MM.1S (cell line): ENCODE results near the gene PLIN1.

Experiments used
- DNase-seq: peaks from one replicate; pipeline ENCODE4 v3.0.0-alpha.2; 2015
- H2AFZ ChIP-seq: fragments of 300-600 bp; sonication (generic); 2 replicates; pipeline ENCODE4 v1.6.0; 2016; ENCODE audit warnings: antibody characterized with exemption, low read length
- H3F3A ChIP-seq: fragments of 300-600 bp; sonication (generic); 2 replicates; pipeline ENCODE4 v1.6.1; 2016; ENCODE audit warnings: mild to moderate bottlenecking, antibody characterized with exemption, low read length, moderate library complexity, mixed read lengths; ENCODE audit not compliant: insufficient read depth
- H3K27ac ChIP-seq: fragments of 300-600 bp; sonication (generic); 2 replicates; pipeline ENCODE4 v1.5.1; 2016; ENCODE audit warnings: mild to moderate bottlenecking, low read length
- H3K27me3 ChIP-seq: fragments of 300-600 bp; sonication (generic); replicated peaks from 2 replicates; pipeline ENCODE4 v1.6.0; 2016; ENCODE audit warnings: low read length; ENCODE audit not compliant: insufficient read depth
- H3K36me3 ChIP-seq: fragments of 300-600 bp; sonication (generic); replicated peaks from 2 replicates; pipeline ENCODE4 v1.6.1; 2016; ENCODE audit warnings: mild to moderate bottlenecking, low read length, mixed read lengths; ENCODE audit not compliant: insufficient read depth
- H3K4me1 ChIP-seq: fragments of 300-600 bp; sonication (generic); 2 replicates; pipeline ENCODE4 v1.6.1; 2016; ENCODE audit warnings: low read length, mixed read lengths
- H3K4me2 ChIP-seq: fragments of 300-600 bp; sonication (generic); 2 replicates; pipeline ENCODE4 v1.6.0; 2016; ENCODE audit warnings: low read depth, low read length
- H3K4me3 ChIP-seq: fragments of 300-600 bp; sonication (generic); 2 replicates; pipeline ENCODE4 v1.5.1; 2016; ENCODE audit warnings: low read length, mixed read lengths
- H3K79me2 ChIP-seq: fragments of 300-600 bp; sonication (generic); 2 replicates; pipeline ENCODE4 v1.6.1; 2016; ENCODE audit warnings: mixed run types, low read length, mixed read lengths
- H3K9ac ChIP-seq: fragments of 300-600 bp; sonication (generic); 2 replicates; pipeline ENCODE4 v1.6.1; 2016; ENCODE audit warnings: low read length, mixed read lengths
- H3K9me2 ChIP-seq: fragments of 300-600 bp; sonication (generic); replicated peaks from 2 replicates; pipeline ENCODE4 v1.6.1; 2016; ENCODE audit warnings: mild to moderate bottlenecking, low read length, mixed read lengths; ENCODE audit not compliant: insufficient read depth
- H3K9me3 ChIP-seq: fragments of 300-600 bp; sonication (generic); replicated peaks from 2 replicates; pipeline ENCODE4 v1.6.1; 2016; ENCODE audit warnings: mild to moderate bottlenecking, low read length, mixed read lengths; ENCODE audit not compliant: insufficient read depth
- H4K20me1 ChIP-seq: fragments of 300-600 bp; sonication (generic); 2 replicates; pipeline ENCODE4 v1.6.1; 2016; ENCODE audit warnings: mild to moderate bottlenecking, low read length, moderate library complexity, mixed read lengths; ENCODE audit not compliant: insufficient read depth
- EZH2 ChIP-seq: fragments of 300-600 bp; sonication (generic); optimal IDR thresholded peaks from 2 replicates; pipeline ENCODE3; 2017; ENCODE audit warnings: low read depth, mild to moderate bottlenecking, antibody characterized with exemption, low read length, mixed read lengths
- EZH2phosphoT487 ChIP-seq: fragments of 300-600 bp; sonication (generic); IDR thresholded peaks from 2 replicates; pipeline ENCODE4 v1.6.1; 2018; ENCODE audit warnings: antibody characterized with exemption, low read length
- TF ChIP-seq, protein P1 (sequence below): fragments of 300-600 bp; sonication (generic); IDR thresholded peaks from 2 replicates; pipeline ENCODE4 v1.5.1; 2016; ENCODE audit warnings: antibody characterized with exemption, low read length, mixed read lengths

PLIN1 gene

DNA sequence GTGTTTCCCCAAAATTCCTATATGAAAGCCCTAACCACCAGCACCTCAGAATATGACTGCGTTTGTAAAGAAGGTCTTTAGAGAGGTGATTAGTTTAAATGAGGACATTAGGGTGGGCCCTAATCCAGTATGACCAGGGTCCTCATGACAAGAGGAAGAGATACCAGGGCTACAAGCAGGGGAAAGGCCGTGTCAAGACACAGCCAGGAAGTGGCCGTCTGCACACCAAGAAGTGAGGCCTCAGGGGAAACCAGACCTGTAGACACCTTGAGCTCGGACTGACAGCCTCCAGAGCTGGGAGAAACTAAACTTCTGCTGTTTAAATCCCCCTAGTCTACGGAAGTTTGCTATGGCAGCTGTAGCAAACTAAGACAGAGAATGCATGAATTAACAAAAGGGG lies 38.1 kb downstream of the PLIN1 start:
- Histone ChIP-seq H3K27me3 (no peaks in the 10 kb centered on the region), H3K9ac (no peak overlapping the region), H3K4me1 (no peaks in the 10 kb centered on the region), H3K4me3 (no peak overlapping the region), H3K9me3 (no peaks in the 10 kb centered on the region), H3K9me2 (no peaks in the 10 kb centered on the region), H3F3A (no peaks in the 10 kb centered on the region), H3K27ac (no peak overlapping the region), H3K79me2 (no peaks in the 10 kb centered on the region), H3K36me3 (no peaks in the 10 kb centered on the region), H2AFZ (no peak overlapping the region), H3K4me2 (no peak overlapping the region), H4K20me1 (no peaks in the 10 kb centered on the region)
- DNase-seq = no peak
- TF ChIP-seq, protein P1, sequence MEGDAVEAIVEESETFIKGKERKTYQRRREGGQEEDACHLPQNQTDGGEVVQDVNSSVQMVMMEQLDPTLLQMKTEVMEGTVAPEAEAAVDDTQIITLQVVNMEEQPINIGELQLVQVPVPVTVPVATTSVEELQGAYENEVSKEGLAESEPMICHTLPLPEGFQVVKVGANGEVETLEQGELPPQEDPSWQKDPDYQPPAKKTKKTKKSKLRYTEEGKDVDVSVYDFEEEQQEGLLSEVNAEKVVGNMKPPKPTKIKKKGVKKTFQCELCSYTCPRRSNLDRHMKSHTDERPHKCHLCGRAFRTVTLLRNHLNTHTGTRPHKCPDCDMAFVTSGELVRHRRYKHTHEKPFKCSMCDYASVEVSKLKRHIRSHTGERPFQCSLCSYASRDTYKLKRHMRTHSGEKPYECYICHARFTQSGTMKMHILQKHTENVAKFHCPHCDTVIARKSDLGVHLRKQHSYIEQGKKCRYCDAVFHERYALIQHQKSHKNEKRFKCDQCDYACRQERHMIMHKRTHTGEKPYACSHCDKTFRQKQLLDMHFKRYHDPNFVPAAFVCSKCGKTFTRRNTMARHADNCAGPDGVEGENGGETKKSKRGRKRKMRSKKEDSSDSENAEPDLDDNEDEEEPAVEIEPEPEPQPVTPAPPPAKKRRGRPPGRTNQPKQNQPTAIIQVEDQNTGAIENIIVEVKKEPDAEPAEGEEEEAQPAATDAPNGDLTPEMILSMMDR = no peak
- TF ChIP-seq EZH2phosphoT487 (no peak), EZH2 (no peak)

- H3K4me1 ChIP-seq = no peaks in the 10 kb centered on the region
- no peak for DNase-seq
- H3K4me3 ChIP-seq = no peak overlapping the region
- no peaks in the 10 kb centered on the region for H4K20me1 ChIP-seq
- H3F3A ChIP-seq = no peaks in the 10 kb centered on the region
- TF ChIP-seq, protein P1 = no peak
- TF ChIP-seq EZH2 (no peak), EZH2phosphoT487 (no peak)
- H3K9ac ChIP-seq = no peak overlapping the region
- no peaks in the 10 kb centered on the region for H3K27me3 ChIP-seq
- no peak overlapping the region for H3K27ac ChIP-seq
- H2AFZ ChIP-seq = no peak overlapping the region
- H3K4me2 ChIP-seq = no peak overlapping the region
- H3K9me2 ChIP-seq = no peaks in the 10 kb centered on the region
- no peaks in the 10 kb centered on the region for H3K79me2 ChIP-seq
- no peaks in the 10 kb centered on the region for H3K36me3 ChIP-seq
- H3K9me3 ChIP-seq = no peaks in the 10 kb centered on the region
Measured at GRCh38 chr15:89640245-89640644, 38.9 kb downstream of the PLIN1 start.

- H3K9ac ChIP-seq = no peak overlapping the region
- H3K4me3 ChIP-seq = no peak overlapping the region
- no peaks in the 10 kb centered on the region for H3K79me2 ChIP-seq
- no peaks in the 10 kb centered on the region for H3K9me2 ChIP-seq
- no peak overlapping the region for H2AFZ ChIP-seq
- H3K27ac ChIP-seq = no peak overlapping the region
- H3K9me3 ChIP-seq = no peaks in the 10 kb centered on the region
- no peaks in the 10 kb centered on the region for H4K20me1 ChIP-seq
- H3K4me1 ChIP-seq = no peaks in the 10 kb centered on the region
- no peak overlapping the region for H3K4me2 ChIP-seq
- H3K36me3 ChIP-seq = peaks cover 7% of the 10 kb centered on the region
- H3K27me3 ChIP-seq = no peaks in the 10 kb centered on the region
- no peak for TF ChIP-seq EZH2phosphoT487
- TF ChIP-seq, protein P1 = no peak
- TF ChIP-seq EZH2 = no peak
- H3F3A ChIP-seq = no peaks in the 10 kb centered on the region
- DNase-seq = no peak
Measured at GRCh38 chr15:89633585-89633984, 45.6 kb downstream of the PLIN1 start.
